AG09309 (cell line): Measurements from ENCODE around the gene PRKG1.

Source experiments
- DNase-seq: peaks from one replicate; pipeline ENCODE4 v3.0.0-alpha.2; 2010; ENCODE audit warnings: low read depth
- H3K4me3 ChIP-seq: 2 replicates; pipeline ENCODE4 v1.5.1; 2011; ENCODE audit warnings: mild to moderate bottlenecking, low read depth, low read length, moderate library complexity; ENCODE audit not compliant: control insufficient read depth
- TF ChIP-seq, protein P1 (sequence below): IDR thresholded peaks from 2 replicates; pipeline ENCODE4 v1.5.1; 2011; ENCODE audit warnings: mild to moderate bottlenecking, low read depth, low read length, inconsistent platforms; ENCODE audit not compliant: insufficient read depth, control insufficient read depth; ENCODE audit errors: missing control alignments

The PRKG1 gene

DNA sequence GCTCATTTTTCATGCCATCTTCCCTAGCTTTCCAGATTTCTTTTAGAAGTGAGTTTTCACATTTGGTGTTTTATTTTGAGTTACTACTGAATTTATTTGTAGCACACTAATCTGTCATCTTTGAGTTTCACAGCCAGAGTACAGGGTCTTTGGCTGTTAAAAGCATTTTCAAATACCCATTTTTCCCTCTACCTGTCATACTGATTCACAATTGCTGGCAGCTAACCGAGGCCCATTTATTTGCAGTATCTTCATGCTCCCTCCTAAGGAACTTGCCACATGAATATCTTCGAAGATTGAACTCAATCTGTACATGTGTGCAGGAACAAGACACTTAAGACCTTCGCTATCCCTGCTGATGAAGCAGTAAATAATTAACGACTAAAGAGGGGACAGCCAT lies 1194.9 kb downstream of the PRKG1 start:
- no peak overlapping the region for H3K4me3 ChIP-seq
- no peak for DNase-seq
- TF ChIP-seq, protein P1, sequence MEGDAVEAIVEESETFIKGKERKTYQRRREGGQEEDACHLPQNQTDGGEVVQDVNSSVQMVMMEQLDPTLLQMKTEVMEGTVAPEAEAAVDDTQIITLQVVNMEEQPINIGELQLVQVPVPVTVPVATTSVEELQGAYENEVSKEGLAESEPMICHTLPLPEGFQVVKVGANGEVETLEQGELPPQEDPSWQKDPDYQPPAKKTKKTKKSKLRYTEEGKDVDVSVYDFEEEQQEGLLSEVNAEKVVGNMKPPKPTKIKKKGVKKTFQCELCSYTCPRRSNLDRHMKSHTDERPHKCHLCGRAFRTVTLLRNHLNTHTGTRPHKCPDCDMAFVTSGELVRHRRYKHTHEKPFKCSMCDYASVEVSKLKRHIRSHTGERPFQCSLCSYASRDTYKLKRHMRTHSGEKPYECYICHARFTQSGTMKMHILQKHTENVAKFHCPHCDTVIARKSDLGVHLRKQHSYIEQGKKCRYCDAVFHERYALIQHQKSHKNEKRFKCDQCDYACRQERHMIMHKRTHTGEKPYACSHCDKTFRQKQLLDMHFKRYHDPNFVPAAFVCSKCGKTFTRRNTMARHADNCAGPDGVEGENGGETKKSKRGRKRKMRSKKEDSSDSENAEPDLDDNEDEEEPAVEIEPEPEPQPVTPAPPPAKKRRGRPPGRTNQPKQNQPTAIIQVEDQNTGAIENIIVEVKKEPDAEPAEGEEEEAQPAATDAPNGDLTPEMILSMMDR: no peak

DNA sequence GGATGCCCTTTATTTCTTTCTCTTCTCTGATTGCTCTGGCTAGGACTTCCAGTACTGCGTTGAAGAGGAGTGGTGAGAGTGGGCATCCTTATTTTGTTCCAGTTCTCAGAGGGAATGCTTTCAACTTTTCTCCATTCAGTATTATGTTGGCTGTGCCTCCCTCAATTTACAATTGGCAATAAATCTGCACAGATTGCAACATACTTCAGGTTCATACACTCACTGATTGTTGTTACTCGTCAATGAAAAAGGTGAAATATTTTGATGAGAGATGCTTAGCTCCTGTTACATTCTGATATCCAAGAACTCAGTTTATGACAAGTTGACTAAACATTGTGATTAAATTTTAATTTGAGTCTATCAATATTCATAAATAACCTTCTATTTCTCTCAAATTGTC lies 1201.9 kb downstream of the PRKG1 start:
- H3K4me3 ChIP-seq: no peak overlapping the region
- TF ChIP-seq, protein P1: no peak
- DNase-seq: no peak

DNA sequence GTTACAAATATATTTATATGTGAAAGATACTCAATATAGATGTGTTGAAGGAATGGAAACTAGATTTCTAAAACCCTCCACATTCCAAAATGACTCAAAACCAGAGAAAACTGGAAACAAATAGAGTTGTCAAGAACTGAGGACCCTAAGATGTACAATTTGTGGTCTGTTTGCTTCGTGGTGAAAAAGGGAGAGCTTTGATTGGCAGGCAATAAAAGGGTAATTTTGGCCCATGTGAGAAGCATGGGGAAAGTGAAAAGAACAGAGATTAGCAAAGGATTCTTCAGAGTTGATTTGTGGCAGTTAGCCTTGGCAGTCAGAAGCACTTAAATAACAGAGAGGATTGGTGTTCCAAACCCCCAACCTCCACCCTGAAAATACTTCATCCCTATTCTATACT lies 1202.7 kb downstream of the PRKG1 start:
- TF ChIP-seq, protein P1: no peak
- no peak for DNase-seq
- H3K4me3 ChIP-seq: no peak overlapping the region

DNA sequence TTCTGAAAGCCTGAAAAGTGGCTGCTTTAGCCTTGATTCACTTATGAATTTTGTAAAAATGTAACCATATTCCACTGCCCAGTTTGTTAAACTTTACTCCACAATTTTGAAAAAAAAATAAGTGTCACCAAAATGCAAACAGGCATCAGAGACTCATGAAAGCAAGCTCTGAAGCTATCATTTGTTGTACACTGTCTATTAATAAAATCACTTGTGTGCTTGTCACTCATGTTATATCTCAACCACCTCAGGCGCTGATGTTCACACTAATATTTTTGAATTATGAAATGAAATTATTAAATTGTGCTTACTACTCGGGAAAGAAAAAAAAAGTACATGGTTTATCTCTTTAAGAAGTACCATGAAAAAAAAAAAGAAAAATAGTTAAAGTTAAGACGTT lies 1205.3 kb downstream of the PRKG1 start:
- no peak overlapping the region for H3K4me3 ChIP-seq
- TF ChIP-seq, protein P1: no peak
- DNase-seq: no peak

DNA sequence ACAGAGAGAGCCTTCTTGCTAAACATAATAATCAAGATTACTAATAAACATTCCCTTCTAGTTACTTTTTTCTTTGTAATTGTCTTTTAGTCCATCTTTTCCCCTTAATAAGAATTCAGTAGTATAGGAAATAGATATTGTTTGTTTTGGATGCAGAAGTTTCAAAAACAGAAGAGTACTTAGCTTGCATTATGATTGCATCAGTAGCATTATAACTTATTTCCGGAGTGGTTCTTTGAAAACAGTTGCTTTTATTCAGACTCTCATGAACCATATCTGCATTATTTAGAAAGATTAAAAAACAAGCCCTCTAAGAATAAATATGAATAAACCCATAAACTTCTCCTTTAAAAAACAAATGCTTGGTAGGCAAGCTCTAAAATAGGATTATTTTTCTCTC lies 1205.8 kb downstream of the PRKG1 start:
- TF ChIP-seq, protein P1: no peak
- no peak for DNase-seq
- no peak overlapping the region for H3K4me3 ChIP-seq

DNA sequence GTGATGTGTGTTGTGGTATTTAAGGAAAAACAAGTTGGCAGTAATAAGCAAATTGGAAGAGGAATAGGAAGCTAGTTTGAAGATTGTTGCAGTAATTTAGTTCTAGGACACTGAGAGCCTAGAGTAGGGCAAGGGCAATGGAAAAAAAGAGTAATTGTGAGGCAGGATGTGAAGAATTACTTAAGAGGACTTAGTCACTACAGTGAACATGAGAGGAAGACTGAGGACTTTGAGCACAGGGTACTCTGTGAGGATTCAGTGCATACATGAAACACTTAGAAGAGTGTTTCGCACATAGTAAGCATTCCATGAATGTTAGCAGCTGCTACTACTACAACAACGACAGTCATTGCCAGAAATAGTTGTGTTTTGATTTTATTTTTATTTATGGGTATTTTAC lies 1208.9 kb downstream of the PRKG1 start:
- DNase-seq: no peak
- H3K4me3 ChIP-seq: no peak overlapping the region
- TF ChIP-seq, protein P1: no peak

DNA sequence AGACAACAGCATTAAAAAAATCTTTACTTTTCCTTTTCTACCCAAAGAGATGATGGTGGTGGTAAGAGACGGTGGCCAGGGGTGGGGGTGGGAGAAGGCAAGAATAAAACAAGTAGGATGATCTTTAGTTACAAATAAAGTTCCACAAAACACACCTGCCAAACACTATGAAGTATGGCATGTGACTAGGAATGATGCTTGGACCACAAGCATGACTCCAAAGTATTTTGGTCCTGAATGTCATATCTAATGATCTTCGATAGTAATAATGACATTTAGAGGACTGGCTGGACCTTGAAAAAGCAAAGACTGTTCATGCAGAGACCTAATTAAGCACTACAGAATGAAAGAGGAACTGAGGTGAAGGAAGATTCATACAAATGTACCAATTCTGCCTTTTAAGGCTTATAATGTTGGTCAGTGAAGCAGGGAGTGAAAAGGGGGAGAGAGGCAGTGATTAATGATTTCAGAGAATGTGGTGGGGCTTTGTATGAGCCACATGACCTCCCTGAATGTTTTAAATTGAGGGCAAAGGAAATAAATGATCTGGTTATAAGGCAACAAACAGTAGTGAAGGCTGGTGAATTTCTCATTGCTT lies 1210.2 kb downstream of the PRKG1 start:
- no peak overlapping the region for H3K4me3 ChIP-seq
- DNase-seq: no peak
- TF ChIP-seq, protein P1: no peak
